ENCODE data around the gene OTOP3.
A peak's percentile ranks its signal among the peaks of the same experiment; 100 is the strongest.
"Not testable (repeated sequence)": the region's sequence is repeated elsewhere in the genome, so short reads cannot be mapped to it uniquely, and the experiment has no call there.

Gene OTOP3

GRCh38 chr17:74962622-74963394 lies 27.1 kb downstream of the OTOP3 start:
- DNase-seq (ENCODE audit: low read depth): no peak

GRCh38 chr17:74963656-74964055 lies 28.0 kb downstream of the OTOP3 start:
- DNase-seq (ENCODE audit: low read depth): no peak

DNA sequence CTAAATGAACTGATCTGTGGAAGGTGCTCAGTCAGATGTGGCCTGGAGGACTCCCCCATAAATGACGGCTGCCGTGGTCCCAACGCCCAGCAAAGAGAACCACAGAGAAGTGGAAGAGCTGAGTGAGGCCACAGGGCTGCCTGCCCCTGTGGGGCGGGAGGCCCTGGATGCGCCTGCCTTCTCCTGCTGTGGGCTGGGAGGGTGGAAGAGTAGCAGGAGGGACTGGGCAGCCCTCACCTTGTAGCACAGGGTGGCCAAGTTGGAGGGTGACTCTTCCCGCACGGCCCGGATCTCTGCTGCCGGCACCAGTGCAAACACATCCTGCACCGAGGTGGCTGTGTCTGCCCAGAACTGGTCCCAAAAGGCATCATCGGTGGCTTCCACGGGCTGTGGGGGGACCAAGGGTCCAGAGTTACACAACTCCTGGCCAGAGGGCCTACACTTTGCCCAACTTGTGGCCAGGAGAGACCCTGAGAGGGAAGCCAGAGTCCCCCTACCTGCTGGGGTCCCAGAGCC lies 28.6 kb downstream of the OTOP3 start:
- no peak for DNase-seq (ENCODE audit: low read depth)

- DNase-seq (ENCODE audit: low read depth): no peak
Observed at GRCh38 chr17:74964988-74965622, 29.4 kb downstream of the OTOP3 start.

DNA sequence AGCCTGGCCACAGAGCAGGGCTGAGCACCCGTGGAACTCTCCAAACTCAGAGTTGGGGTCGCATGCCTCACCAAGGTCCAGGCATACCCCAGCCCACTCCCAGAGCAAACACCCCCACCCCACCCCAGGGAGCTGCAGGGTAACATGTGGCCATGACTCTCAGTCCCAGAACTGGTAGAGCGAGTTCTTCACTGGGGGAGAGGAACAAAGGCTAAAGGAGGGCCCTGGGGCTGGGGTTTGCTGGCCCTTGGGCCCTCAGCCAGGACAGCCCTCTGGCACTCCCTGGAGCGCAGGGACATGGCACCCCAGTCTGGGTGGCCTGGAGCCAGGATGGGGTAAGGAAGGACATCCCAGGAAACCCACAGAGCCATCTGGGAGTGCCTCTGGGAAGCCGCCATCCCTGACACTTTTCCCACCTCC lies 32.7 kb downstream of the OTOP3 start:
- DNase-seq (ENCODE audit: low read depth): no peak

DNA sequence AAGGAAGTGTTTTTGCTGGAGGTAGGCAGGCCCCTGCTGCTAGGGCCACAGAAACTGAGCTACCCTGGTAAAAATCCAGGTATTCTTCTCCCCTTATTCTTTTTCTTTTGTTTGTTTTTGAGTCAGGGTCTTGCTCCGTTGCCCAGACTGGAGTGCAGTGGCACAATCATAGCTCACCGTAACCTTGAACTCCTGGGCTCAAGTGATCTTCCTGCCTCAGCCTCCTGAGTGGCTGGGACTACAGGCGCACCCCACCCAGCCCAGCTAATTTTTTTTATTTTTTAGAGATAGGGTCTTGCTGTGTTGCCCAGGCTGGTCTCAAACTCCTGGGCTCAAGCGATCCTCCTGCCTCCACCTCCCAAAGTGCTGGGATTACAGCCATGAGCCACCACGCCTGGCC lies 33.8 kb downstream of the OTOP3 start:
- not testable (repeated sequence) for DNase-seq (ENCODE audit: low read depth)

- DNase-seq (ENCODE audit: low read depth): no peak
Observed at GRCh38 chr17:74970395-74970794, 34.7 kb downstream of the OTOP3 start.

DNA sequence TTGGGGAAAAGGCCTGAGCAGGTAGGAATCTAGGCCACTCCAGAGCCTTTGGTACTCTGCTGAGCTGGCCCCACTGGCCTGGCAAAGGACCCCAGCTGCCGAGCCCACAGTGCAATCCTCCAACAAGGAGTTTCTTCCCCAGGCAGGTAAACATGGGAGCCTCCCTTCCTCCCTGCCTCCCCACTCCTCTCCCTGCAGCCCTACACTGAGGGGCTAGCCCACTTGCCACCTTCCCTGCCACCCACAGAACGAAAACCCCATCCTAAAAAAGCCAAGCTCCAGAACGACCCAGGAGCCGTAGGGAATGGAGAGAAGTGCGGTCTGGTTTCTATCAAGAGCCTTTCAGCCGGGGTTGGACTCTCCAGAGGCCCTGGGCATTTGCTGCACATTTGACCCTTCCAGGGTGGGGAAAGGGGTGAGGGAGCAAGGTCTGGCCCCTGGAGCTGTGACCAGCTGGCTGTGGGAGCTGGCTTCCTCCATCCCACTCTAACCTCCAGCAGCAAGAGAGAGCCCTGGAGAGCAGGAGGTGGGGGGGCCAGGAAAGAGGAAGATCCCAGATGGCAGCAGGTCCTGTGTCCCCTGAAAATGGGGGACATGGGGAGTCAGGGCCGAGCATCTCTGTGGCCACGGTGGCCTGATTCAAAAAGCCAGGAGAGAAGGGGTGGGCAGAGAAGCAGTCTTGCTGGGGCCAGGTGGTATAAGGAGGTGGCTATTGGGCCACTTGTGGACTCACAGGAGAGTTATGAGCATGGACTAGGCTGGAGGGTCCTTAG lies 35.6 kb downstream of the OTOP3 start:
- no peak for DNase-seq (ENCODE audit: low read depth)

DNA sequence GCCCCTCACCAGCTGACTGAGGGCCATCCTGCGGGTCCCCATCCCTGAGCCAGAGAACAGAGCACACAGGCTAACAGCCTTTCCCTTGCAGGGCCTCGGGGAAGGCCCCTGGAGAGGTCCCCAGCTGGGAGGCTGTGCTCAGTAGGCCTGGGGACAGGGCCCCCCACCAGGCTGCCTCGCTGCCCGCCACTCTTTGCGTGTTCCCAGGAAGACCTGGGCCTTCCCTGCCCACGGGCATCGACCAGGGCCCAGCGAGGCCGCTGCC lies 36.1 kb downstream of the OTOP3 start:
- no peak for DNase-seq (ENCODE audit: low read depth)

- peak; percentile 77 for DNase-seq (ENCODE audit: low read depth)
Observed at GRCh38 chr17:74972107-74972972, 36.6 kb downstream of the OTOP3 start, which contains the start of gene HID1. Gene HID1 (minus strand): TSS chr17:74972759. CDS start chr17:74972656, 103 bp downstream.

- DNase-seq (ENCODE audit: low read depth): no peak
Observed at GRCh38 chr17:74972973-74973328, 37.3 kb downstream of the OTOP3 start.

GRCh38 chr17:74975943-74976342 lies 40.2 kb downstream of the OTOP3 start:
- DNase-seq (ENCODE audit: low read depth): no peak

- no peak for DNase-seq (ENCODE audit: low read depth)
Observed at GRCh38 chr17:74977802-74978201, 42.1 kb downstream of the OTOP3 start.

DNA sequence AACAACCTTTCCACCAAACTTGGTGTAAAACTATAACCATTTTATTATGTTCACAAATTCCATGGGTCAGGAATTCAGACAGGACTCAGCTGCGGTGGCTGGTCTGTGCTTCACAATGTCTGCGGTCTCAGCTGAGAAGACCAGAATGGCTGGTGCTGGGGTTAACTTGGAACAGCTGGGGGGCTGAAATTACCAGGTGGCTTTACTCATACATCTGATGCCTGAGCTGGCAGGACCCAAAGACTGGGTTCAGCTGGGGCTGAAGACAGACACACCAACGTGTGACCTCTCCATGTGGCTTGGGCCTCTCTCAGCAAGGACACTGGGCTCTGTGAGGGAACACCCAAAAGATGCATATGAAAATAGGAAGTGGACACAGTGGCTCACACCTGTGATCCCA lies 42.5 kb downstream of the OTOP3 start:
- DNase-seq (ENCODE audit: low read depth): no peak

GRCh38 chr17:74979408-74980146 lies 43.9 kb downstream of the OTOP3 start:
- no peak for DNase-seq (ENCODE audit: low read depth)

- no peak for DNase-seq (ENCODE audit: low read depth)
Observed at GRCh38 chr17:74981318-74981978, 45.8 kb downstream of the OTOP3 start.

GRCh38 chr17:74981979-74982662 lies 46.4 kb downstream of the OTOP3 start:
- peak; percentile 60 for DNase-seq (ENCODE audit: low read depth)

DNA sequence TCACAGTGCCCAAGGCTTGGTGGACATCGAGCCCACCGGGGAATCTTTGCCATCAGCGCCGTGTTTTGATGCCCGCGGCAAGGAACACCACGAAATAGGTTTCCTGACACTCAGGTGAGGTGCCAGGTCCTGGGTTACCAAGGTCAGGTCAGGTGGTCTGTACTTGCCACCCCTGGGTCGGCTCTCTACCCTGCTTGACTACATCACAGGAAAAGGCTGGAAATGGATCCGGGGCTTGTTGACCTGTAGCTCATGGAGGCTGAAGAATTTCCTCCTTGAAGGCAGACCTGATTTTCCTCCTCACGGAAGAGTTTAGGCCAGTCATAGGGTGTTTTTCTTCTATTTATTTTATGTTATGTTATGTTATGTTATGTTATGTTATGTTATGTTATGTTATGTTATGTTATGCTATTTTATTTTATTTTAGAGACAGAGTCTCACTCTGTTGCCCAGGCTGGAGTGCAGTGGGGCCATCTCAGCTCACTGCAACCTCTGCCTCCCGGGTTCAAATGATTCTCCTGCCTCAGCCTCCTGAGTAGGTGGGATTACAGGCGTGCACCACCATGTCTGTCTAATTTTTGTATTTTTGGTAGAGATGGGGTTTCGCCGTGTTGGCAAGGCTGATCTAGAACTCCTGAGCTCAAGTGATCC lies 47.1 kb downstream of the OTOP3 start:
- not testable (repeated sequence) for DNase-seq (ENCODE audit: low read depth)

GRCh38 chr17:74986206-74986576 lies 50.5 kb downstream of the OTOP3 start:
- DNase-seq (ENCODE audit: low read depth): no peak

All from activated T-cell treated with anti-CD3 and anti-CD28 coated beads for 1 hour (primary cell).